ENCODE measurements around the gene ZSCAN21.
A peak's percentile ranks its signal among the peaks of the same experiment; 100 is the strongest.
"Not testable (repeated sequence)": the region's sequence is repeated elsewhere in the genome, so short reads cannot be mapped to it uniquely, and the experiment has no call there.

Gene ZSCAN21

DNA sequence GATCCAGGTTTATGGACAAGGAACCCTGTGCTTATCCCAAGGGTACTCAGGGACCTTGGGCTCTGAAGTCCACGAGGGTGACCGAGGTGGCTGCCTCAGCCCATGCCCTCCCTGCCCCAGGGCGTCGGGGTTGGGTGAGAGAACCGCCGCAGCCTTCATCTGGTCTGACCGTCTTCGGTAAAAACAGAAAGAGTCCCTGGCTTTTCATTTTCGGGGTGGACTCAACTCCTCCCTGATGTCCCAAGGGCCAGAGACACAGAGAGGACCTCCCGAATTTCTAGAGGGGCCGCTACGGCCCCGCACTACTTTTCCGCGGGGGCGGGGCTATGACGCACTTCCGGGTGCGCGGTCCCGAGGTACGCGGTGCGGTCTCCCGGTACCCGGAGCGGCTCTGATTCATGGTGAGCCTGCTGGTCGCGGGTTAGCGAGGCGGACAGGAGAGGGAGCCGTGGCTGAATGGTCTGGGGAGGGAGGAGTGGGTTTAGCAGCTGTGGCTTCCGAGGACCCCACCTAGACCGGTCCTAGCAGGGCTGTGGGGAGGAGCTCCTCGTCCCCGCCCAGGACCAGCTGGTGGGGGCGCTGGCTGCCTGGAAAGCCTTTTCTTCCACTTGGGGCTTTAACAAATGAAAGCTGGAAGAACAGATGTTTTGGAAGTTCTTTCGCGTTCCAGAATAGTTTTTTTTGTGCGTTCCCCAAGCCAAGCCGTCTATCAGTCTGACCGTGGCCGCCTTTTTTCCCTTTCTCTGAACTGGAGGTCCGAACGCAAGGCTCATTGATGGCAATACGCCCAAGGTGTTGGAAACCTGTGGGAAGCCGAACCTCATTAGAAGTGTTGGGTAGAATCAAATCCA, at the start of gene ZSCAN21:
ZSCAN21 (plus strand) TSS at position 334 of the 851 bp plus-strand sequence. CDS start 7,233 bp downstream, outside the sequence.
- DNase-seq = peak; percentile 87

GRCh38 chr7:100000239-100000638, 49.3 kb upstream of the ZSCAN21 start:
- DNase-seq = no peak

- no peak for DNase-seq
Measured at GRCh38 chr7:100003711-100004661, 45.6 kb upstream of the ZSCAN21 start.

DNA sequence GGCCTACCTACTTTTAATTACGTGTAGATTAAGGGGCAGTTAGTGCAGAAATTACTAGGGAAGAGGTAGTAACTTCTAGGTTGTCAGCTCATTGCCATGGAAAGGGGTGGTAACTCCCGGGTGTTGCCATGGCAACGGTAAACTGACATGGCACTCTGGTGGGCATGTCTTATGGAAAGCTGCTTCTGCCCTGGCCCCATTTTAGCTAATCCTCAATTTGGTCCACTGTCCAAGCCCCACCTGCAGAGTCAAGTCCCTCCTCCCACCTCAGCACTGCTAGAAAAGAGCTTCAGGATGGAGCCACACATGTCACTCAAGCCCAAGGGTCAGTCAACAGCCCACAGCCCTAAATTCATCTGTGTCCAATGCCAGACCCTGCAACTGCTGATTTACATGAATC, 41.7 kb upstream of the ZSCAN21 start:
- no peak for DNase-seq

DNA sequence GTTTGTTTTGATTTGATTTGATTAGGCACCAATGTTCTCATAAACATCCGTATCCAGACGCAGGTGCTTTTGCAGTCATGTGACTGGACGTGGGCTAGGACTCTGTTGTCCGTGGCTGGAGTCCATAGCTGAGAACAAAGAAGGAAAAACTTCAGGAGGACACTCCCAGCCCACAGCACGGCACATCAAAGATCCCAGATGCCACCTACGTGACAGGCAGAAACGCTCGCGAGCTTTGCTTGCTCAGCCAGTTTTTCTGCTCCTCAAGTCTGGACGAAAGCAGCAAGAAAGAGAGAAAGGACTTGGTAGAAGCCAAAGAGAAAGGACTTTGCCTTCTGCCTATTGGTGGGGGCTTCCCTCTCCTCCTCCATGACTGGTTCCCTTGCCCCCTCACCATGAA, 41.0 kb upstream of the ZSCAN21 start:
- DNase-seq = no peak

DNA sequence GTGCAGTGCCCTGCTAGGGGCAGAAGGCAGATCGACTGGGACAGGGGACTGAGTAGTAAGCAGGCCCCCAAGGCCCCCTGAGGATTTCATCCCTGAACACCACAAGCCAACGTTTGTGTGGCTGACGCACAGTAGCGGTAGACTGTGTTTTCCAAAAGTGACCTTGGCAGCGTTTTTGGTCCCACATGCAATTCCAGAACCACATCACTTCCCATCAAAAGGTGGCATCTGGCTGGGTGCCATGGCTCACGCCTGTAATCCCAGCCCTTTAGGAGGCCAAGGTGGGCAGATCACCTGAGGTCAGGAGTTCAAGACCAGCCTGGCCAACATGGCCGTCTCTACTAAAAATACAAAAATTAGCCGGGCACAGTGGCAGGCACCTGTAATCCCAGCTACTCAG, 39.6 kb upstream of the ZSCAN21 start:
- not testable (repeated sequence) for DNase-seq

GRCh38 chr7:100010901-100011300, 38.7 kb upstream of the ZSCAN21 start:
- no peak for DNase-seq

DNA sequence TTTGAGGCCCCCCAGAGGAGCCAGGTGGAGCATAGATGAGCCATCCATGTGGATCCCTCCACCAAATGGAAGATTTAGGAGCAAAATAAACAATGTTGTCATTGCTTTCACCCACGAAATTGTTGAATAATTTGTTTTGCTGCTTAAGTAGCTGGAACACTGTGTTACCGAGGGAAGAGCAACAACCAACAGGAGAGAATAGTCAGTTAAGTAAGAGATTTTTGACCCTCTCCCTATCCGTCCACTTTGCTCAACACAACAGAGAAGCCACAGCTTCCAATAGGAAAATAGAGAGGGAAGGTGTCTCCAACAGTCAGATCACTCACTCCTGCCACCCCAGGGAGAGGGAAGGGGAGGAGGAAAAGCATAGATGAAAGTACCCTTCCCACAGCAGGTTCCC, 38.1 kb upstream of the ZSCAN21 start:
- DNase-seq = no peak

GRCh38 chr7:100012385-100013327, 36.9 kb upstream of the ZSCAN21 start:
- not testable (repeated sequence) for DNase-seq

DNA sequence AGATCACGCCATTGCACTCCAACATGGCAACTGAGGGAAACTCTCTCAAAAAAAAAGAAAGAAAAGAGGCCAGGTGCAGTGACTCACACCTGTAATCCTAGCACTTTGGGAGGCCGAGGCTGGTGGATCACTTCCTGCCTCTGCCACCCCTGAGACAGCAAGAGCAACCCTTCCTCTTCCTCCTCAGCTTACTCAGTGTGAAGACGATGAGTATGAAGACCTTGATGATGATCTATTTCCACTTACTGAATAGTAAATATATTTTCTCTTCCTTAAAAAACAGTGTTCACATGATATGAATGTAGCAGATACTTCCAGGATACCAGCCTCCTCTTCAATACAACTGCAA, 36.3 kb upstream of the ZSCAN21 start:
- peak; percentile 31 to 40 for DNase-seq

- DNase-seq = peak; percentile 85
Measured at GRCh38 chr7:100015232-100016214, 34.1 kb upstream of the ZSCAN21 start, which contains the start of gene ZKSCAN1. Gene ZKSCAN1, plus strand, starts transcription at chr7:100015596. Its CDS starts 7,911 bp downstream, at chr7:100023507.

- DNase-seq = no peak
Measured at GRCh38 chr7:100016215-100016901, 33.2 kb upstream of the ZSCAN21 start.

GRCh38 chr7:100017300-100017699, 32.3 kb upstream of the ZSCAN21 start:
- DNase-seq = no peak

- no peak for DNase-seq
Measured at GRCh38 chr7:100017875-100018274, 31.7 kb upstream of the ZSCAN21 start.

GRCh38 chr7:100019908-100020307, 29.7 kb upstream of the ZSCAN21 start:
- DNase-seq = no peak

DNA sequence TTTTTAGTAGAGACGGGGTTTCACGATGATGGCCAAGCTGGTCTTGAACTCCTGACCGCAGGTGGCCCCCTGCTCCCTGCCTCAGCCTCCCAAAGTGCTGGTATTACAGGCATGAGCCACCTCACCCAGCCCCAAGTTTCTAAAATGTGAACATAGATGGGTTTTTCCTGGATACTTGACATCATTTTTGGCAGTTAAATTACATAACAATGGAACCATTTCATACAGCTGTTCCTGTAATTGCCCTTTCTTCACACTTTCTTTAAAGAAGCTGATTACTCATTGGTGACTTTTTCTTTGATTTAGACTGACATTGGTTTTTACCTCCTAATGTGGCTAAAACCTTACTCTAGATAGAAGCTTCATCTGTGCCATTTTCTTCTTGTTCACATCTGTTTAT, 28.3 kb upstream of the ZSCAN21 start:
- no peak for DNase-seq

DNA sequence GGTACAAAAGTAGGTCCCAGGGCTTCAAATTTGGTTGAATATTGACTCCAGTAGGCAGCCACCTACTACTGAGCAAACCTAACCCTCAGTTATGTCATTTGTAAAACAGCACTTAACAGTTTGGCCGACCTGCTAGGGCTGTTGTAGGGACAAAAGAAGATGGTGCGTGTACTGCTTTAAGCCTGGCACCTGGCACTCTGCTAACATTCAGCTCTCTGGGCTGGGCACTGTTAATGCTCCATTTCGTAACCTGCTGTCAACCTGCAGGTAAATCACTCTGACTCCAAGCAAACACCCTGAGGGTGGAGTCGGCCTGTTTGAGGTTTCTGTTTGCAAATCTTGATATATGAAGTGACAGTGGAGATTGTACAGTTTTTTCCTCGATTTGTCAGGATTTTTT, 27.0 kb upstream of the ZSCAN21 start:
- no peak for DNase-seq

- no peak for DNase-seq
Measured at GRCh38 chr7:100023526-100023925, 26.0 kb upstream of the ZSCAN21 start.

- DNase-seq = no peak
Measured at GRCh38 chr7:100024020-100024619, 25.5 kb upstream of the ZSCAN21 start.

- no peak for DNase-seq
Measured at GRCh38 chr7:100027197-100027596, 22.4 kb upstream of the ZSCAN21 start.
